CD4-positive, alpha-beta T cell treated with Interleukin-15 for 1 hour (primary cell): Measurements from ENCODE around the gene CABCOCO1.
"Not testable (repeated sequence)": the region's sequence is repeated elsewhere in the genome, so short reads cannot be mapped to it uniquely, and the experiment has no call there.

ENCODE experiments used
- DNase-seq: peaks from one replicate; pipeline ENCODE4 v3.0.0-alpha.2; 2020

Gene CABCOCO1

GRCh38 chr10:61653699-61654098 is 9.0 kb upstream of the CABCOCO1 start:
- DNase-seq, result no peak

GRCh38 chr10:61655335-61655851 is 7.3 kb upstream of the CABCOCO1 start:
- DNase-seq, result no peak

GRCh38 chr10:61663466-61663865 is 737 bp downstream of the CABCOCO1 start:
- DNase-seq, result no peak

- DNase-seq, result no peak
Observed at GRCh38 chr10:61664985-61665384, 2.3 kb downstream of the CABCOCO1 start.

GRCh38 chr10:61669161-61669725 is 6.5 kb downstream of the CABCOCO1 start:
- DNase-seq, result no peak

GRCh38 chr10:61669849-61670248 is 7.1 kb downstream of the CABCOCO1 start:
- DNase-seq, result no peak

GRCh38 chr10:61673360-61673759 is 10.6 kb downstream of the CABCOCO1 start:
- no peak for DNase-seq

GRCh38 chr10:61682323-61682722 is 19.6 kb downstream of the CABCOCO1 start:
- DNase-seq, result no peak

GRCh38 chr10:61683319-61683718 is 20.6 kb downstream of the CABCOCO1 start:
- no peak for DNase-seq

GRCh38 chr10:61684894-61685507 is 22.3 kb downstream of the CABCOCO1 start:
- no peak for DNase-seq

- DNase-seq, result no peak
Observed at GRCh38 chr10:61688551-61689308, 26.0 kb downstream of the CABCOCO1 start.

GRCh38 chr10:61691667-61692066 is 28.9 kb downstream of the CABCOCO1 start:
- DNase-seq, result not testable (repeated sequence)

GRCh38 chr10:61692447-61693010 is 29.8 kb downstream of the CABCOCO1 start:
- DNase-seq, result no peak

GRCh38 chr10:61698968-61699655 is 36.4 kb downstream of the CABCOCO1 start:
- DNase-seq, result no peak

GRCh38 chr10:61701055-61701705 is 38.5 kb downstream of the CABCOCO1 start:
- no peak for DNase-seq

GRCh38 chr10:61701706-61702105 is 39.0 kb downstream of the CABCOCO1 start:
- DNase-seq, result no peak

- DNase-seq, result no peak
Observed at GRCh38 chr10:61702584-61702983, 39.9 kb downstream of the CABCOCO1 start.

GRCh38 chr10:61705022-61705613 is 42.4 kb downstream of the CABCOCO1 start:
- DNase-seq, result no peak

GRCh38 chr10:61708846-61709245 is 46.1 kb downstream of the CABCOCO1 start:
- no peak for DNase-seq

- DNase-seq, result not testable (repeated sequence)
Observed at GRCh38 chr10:61712105-61712504, 49.4 kb downstream of the CABCOCO1 start.

- DNase-seq, result not testable (repeated sequence)
Observed at GRCh38 chr10:61719475-61719874, 56.7 kb downstream of the CABCOCO1 start.

- DNase-seq, result no peak
Observed at GRCh38 chr10:61719906-61720305, 57.2 kb downstream of the CABCOCO1 start.
